GM21723 (cell line): ENCODE data around the gene DBNL.

Source experiments
- ATAC-seq: cut with Tn5 transposase; IDR thresholded peaks from one replicate; pipeline ENCODE4 v1.9.1; 2021; ENCODE audit warnings: mild to moderate bottlenecking, moderate library complexity; ENCODE audit not compliant: unreplicated experiment

Gene DBNL

DNA sequence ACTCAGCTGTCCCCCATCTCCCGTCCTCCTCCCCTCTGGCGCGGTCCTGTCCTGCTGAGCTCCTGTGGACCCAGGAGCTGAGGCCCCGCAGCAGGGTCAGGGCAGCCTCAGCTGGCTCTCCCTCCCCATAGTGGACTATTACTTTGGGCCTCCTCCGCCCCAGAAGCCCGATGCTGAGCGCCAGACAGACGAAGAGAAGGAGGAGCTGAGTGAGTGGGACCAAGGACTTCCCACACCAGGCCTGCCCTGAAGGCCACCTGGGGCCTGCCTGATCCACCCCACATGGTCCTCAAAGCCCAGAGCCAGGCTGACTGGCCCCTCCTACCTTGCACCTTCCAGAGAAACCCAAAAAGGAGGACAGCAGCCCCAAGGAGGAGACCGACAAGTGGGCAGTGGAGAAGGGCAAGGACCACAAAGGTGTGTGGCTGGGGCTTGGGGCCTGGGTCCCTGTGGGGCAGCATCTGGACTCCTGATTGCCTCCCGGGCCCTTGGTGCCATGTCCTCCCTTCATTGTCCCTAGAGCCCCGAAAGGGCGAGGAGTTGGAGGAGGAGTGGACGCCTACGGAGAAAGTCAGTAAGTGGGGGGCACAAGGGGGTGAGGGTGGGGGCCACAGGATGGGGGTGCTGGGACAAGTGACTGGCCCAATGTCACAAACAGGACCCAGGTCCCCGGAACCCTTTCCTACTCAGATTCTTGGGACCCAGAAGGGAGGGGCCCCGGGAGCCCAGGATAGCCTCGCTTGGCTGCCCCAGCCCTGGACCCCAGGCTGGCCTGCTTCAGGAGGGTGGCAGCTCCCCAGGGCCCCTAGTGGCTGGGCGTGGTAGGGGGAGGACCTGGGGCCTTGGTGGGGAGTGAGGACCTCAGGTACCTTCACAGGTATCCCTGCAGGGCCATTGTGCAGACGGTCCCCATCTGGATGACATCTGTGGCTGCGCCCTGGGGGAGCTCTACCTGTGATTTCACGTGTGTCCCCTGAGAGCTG, 64.6 kb downstream of the DBNL start:
- ATAC-seq = no peak

DNA sequence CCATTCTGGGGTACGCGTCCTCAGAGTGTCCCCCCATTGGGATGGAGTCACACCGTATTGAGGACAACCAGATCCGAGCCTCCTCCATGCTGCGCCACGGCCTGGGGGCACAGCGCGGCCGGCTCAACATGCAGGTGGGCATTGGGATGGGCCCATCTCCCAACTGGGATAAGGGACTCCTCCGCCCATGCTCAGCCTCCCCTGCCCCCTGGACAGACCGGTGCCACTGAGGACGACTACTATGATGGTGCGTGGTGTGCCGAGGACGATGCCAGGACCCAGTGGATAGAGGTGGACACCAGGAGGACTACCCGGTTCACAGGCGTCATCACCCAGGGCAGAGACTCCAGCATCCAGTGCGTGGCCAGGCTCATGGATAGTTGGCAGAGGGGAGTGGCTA, 65.5 kb downstream of the DBNL start:
- no peak for ATAC-seq

GRCh38 chr7:44110719-44111635, 66.5 kb downstream of the DBNL start:
- ATAC-seq = no peak
